Measurements from ENCODE around the gene NOL4L.

GRCh38 chr20:32463642-32464400, 121.3 kb downstream of the NOL4L start:
- TF ChIP-seq CTCF (IDR thresholded peaks at IDR 0.05; ENCODE audit: insufficient read depth, low read length, poor library complexity, severe bottlenecking): no peak
- TF ChIP-seq EZH2phosphoT487 (conservative IDR thresholded peaks at IDR 0.05; ENCODE audit: low read length): no peak
